Measurements from ENCODE around the gene ADAMTS14.

Gene ADAMTS14

DNA sequence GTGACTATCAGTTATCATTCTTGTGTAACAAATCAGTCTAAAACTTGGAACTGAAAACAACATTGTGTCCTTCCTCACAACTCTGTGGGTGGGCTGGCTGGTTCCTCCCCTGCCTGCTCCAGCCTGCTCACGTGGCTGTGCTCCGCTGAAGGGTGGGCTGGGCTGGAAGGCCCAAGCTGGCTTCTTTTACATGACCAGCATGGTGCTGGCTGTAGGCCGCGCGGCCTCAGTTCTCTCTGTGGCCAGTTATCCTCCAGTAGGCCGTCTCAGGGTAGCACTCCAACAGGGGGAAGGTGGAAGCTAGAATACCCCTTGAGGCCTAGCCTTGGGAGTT is 11.3 kb downstream of the ADAMTS14 start:
- Histone ChIP-seq H3K9ac (no peak overlapping the region), H3K4me2 (no peak overlapping the region), H3K4me3 (no peak overlapping the region), H3K27ac (no peak overlapping the region), H3K36me3 (no peaks in the 10 kb centered on the region), H3K27me3 (no peaks in the 10 kb centered on the region), H3K9me3 (no peaks in the 10 kb centered on the region), H4K20me1 (no peaks in the 10 kb centered on the region), H3K4me1 (peaks cover 25% of the 10 kb centered on the region)
- TF ChIP-seq Cebpa-rat (IDR thresholded peaks at IDR 0.05) = no peak

DNA sequence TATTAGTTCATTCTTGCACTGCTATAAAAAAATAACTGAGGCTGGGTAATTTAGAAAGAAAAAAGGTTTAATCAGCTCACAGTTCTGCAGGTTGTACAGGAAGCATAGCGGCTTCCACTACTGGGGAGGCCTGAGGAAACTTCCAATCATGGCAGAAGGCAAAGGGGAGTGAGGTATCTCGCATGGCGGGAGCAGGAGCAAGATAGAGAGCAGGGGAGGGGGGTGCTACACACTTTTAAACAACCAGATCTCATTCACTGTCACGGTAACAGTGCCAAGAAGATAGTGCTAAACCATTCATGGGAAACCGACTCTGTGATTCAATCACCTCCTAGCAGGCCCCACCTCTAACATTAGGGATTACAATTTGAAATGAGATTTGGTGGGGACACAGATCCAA is 11.6 kb downstream of the ADAMTS14 start:
- Histone ChIP-seq H4K20me1 (no peaks in the 10 kb centered on the region), H3K9me3 (no peaks in the 10 kb centered on the region), H3K27me3 (no peaks in the 10 kb centered on the region), H3K4me1 (peaks cover 24% of the 10 kb centered on the region), H3K36me3 (no peaks in the 10 kb centered on the region), H3K27ac (no peak overlapping the region), H3K4me3 (no peak overlapping the region), H3K9ac (no peak overlapping the region), H3K4me2 (no peak overlapping the region)
- no peak for TF ChIP-seq Cebpa-rat (IDR thresholded peaks at IDR 0.05)

DNA sequence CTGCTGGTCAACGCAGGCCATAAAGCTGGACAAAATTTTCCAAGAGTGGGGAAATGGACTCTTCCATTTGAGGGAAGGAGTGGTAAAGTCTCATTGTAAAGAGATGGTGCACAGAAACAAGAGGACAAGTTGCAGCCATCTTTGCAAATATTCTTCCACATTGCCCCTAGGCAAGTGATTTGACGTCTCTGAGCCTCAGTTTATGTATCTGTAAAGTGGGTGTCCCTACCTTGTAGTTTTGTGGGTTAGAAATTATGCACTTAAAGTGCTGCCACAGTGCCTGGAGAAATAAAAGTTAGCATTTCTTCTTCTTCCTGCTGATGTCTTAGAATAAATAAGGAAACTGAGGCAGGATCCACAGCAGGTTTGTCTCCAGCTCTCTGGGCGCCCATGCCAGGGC is 12.1 kb downstream of the ADAMTS14 start:
- H3K27me3 ChIP-seq = no peaks in the 10 kb centered on the region
- TF ChIP-seq Cebpa-rat (IDR thresholded peaks at IDR 0.05) = no peak
- no peaks in the 10 kb centered on the region for H3K9me3 ChIP-seq
- H3K4me1 ChIP-seq = peaks cover 20% of the 10 kb centered on the region
- H3K9ac ChIP-seq = no peak overlapping the region
- no peak overlapping the region for H3K27ac ChIP-seq
- no peak overlapping the region for H3K4me2 ChIP-seq
- no peaks in the 10 kb centered on the region for H3K36me3 ChIP-seq
- no peak overlapping the region for H3K4me3 ChIP-seq
- no peaks in the 10 kb centered on the region for H4K20me1 ChIP-seq

DNA sequence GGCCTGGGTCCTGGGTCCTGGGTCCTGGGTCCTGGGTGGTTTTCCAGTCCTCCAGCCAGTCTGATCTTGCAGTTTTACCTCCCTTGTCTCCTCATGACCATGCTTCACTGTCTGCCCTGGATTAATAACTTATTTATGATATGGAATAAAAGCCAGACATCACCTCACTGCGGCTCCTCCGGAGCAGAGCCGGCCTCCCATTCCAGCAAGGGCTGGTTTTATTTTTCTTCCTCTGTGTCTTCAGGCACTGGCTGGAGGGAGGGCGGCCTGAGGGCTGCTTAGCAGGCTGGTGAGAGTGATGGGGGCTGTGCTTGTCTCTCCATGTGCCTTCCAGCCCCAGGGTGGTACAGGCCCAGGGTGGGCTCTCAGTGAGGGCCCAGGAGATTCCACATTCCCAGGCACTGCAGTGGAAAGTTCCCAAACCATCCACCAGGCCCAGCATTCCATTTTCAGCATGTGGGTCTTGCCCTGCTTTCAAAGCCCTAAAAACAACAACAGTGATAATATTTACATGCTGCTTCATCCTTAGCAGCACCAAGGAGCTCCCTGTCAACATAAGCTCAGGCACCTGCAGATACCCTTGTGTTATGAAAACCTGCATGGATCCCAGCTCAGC is 12.6 kb downstream of the ADAMTS14 start:
- no peak for TF ChIP-seq Cebpa-rat (IDR thresholded peaks at IDR 0.05)
- H4K20me1 ChIP-seq = no peaks in the 10 kb centered on the region
- peaks cover 17% of the 10 kb centered on the region for H3K4me1 ChIP-seq
- H3K36me3 ChIP-seq = no peaks in the 10 kb centered on the region
- H3K9me3 ChIP-seq = no peaks in the 10 kb centered on the region
- no peak overlapping the region for H3K4me3 ChIP-seq
- no peak overlapping the region for H3K9ac ChIP-seq
- H3K27ac ChIP-seq = no peak overlapping the region
- no peak overlapping the region for H3K4me2 ChIP-seq
- H3K27me3 ChIP-seq = no peaks in the 10 kb centered on the region

DNA sequence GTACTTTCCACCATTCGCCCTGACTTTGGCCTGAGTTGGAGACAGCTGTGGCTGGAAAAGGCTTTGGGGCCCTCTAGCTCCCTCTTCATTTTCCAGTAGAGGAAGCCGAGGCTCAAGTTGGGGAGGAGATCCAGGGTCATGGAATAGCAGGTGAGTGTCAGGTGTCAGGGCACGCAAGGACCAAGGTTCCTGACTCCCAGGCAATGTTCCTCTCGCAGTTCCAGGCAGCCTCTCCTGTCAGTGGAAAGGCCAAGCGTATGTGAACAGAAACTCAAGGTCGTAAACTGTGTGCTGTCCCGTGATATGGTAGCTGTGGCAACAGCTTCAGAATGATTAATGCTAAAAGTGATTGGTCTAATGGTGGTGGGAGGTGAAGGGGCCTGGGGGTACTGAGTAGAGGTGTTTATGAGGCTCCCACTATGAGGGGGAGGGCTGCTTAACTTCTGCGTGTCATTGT is 13.2 kb downstream of the ADAMTS14 start:
- Histone ChIP-seq H3K4me3 (no peak overlapping the region), H3K27me3 (no peaks in the 10 kb centered on the region), H3K9me3 (no peaks in the 10 kb centered on the region), H3K4me1 (peaks cover 17% of the 10 kb centered on the region), H3K4me2 (no peak overlapping the region), H3K27ac (no peak overlapping the region), H3K9ac (no peak overlapping the region), H3K36me3 (no peaks in the 10 kb centered on the region), H4K20me1 (no peaks in the 10 kb centered on the region)
- no peak for TF ChIP-seq Cebpa-rat (IDR thresholded peaks at IDR 0.05)

DNA sequence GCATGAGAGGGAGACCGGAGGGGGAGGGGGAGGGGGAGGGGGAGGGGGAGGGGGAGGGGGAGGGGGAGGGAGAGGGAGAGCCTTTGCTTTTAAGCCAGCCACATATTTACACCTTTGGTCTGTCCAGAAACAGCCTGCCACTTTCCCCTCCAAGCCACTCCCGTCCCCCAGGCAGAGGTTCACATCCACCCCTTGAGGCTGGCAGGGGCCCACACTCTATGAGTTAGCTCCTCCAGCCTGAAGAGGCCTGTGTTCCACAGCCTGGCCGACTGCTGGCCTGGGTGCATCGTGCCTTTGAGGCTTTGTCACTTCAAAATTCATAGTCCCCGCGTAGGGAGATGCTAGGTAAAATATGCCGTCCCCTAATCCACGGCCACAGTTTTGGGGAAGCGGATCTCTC is 16.5 kb downstream of the ADAMTS14 start:
- TF ChIP-seq Cebpa-rat (IDR thresholded peaks at IDR 0.05) = no peak
- H3K4me2 ChIP-seq = no peak overlapping the region
- H3K9ac ChIP-seq = no peak overlapping the region
- no peaks in the 10 kb centered on the region for H3K9me3 ChIP-seq
- H3K36me3 ChIP-seq = no peaks in the 10 kb centered on the region
- H4K20me1 ChIP-seq = no peaks in the 10 kb centered on the region
- H3K4me3 ChIP-seq = no peak overlapping the region
- H3K27ac ChIP-seq = no peak overlapping the region
- no peaks in the 10 kb centered on the region for H3K4me1 ChIP-seq
- no peaks in the 10 kb centered on the region for H3K27me3 ChIP-seq

DNA sequence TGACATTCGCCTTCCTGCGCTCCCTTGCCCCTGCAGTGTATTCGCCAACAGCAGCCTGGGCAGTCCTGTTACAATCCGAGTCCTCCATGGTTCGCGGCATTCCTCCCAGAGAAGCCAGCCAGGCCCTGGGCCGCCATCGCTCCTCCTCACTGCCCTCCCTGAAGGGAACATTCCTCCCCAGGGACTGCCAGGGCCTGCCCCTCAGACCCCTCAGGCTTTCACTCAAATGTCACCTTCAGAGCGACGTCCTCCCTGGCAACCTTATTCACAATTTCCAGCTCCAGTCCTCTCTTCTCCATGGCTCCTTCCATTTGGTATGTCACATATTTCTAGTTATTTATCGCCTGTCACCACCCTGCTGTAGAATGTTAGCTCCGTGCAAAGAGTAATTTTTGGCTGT is 17.4 kb downstream of the ADAMTS14 start:
- Histone ChIP-seq H3K9ac (no peak overlapping the region), H3K4me1 (no peaks in the 10 kb centered on the region), H3K36me3 (no peaks in the 10 kb centered on the region), H3K27me3 (no peaks in the 10 kb centered on the region), H3K27ac (no peak overlapping the region), H3K4me2 (no peak overlapping the region), H3K4me3 (no peak overlapping the region), H3K9me3 (no peaks in the 10 kb centered on the region), H4K20me1 (no peaks in the 10 kb centered on the region)
- TF ChIP-seq Cebpa-rat (IDR thresholded peaks at IDR 0.05) = no peak

DNA sequence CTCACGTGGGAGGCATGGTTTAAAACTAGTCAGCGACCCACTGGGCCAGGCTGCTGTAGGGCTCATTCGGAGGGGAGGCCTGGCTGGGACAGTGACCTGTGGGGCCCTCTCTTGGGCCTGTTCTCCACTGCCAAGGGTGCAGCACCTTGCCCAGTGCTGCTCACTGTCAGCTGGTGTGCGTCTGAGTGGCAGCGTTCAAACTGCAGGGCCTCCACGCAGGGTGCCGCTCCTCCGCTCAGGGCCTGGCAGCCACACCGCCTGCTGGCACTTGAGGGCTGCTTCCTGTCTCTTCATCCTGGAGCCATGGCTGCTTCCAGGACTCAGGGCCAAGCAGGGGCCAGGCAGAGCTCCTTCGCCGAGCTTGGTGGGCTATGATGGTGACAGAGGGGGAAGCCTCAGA is 18.3 kb downstream of the ADAMTS14 start:
- H3K36me3 ChIP-seq = no peaks in the 10 kb centered on the region
- H3K4me2 ChIP-seq = no peak overlapping the region
- TF ChIP-seq Cebpa-rat (IDR thresholded peaks at IDR 0.05) = no peak
- H3K27ac ChIP-seq = no peak overlapping the region
- H3K4me3 ChIP-seq = no peak overlapping the region
- no peaks in the 10 kb centered on the region for H3K9me3 ChIP-seq
- H3K27me3 ChIP-seq = no peaks in the 10 kb centered on the region
- no peak overlapping the region for H3K9ac ChIP-seq
- no peaks in the 10 kb centered on the region for H3K4me1 ChIP-seq
- no peaks in the 10 kb centered on the region for H4K20me1 ChIP-seq

DNA sequence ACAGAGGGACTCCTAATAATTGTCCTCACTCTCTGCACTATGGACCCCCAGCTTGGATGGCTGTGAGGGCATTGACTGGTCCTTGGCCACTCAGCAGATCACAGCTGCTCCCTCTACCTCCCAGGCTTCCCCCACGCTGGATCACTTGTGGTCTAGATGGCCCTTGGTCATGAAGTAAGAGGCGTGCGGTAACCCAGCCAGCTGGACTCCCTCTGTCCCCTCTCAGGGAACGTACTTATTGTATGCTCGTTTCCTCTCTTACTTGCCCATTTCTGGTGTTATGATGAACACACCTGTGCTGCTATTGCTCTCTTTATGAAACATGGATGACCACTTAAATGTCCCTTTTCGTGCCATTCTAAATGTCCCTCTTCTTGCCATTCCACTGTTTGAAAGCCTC is 19.3 kb downstream of the ADAMTS14 start:
- Histone ChIP-seq H3K4me2 (no peak overlapping the region), H4K20me1 (no peaks in the 10 kb centered on the region), H3K9me3 (no peaks in the 10 kb centered on the region), H3K4me1 (no peaks in the 10 kb centered on the region), H3K4me3 (no peak overlapping the region), H3K9ac (no peak overlapping the region), H3K27me3 (no peaks in the 10 kb centered on the region), H3K36me3 (no peaks in the 10 kb centered on the region), H3K27ac (no peak overlapping the region)
- no peak for TF ChIP-seq Cebpa-rat (IDR thresholded peaks at IDR 0.05)

DNA sequence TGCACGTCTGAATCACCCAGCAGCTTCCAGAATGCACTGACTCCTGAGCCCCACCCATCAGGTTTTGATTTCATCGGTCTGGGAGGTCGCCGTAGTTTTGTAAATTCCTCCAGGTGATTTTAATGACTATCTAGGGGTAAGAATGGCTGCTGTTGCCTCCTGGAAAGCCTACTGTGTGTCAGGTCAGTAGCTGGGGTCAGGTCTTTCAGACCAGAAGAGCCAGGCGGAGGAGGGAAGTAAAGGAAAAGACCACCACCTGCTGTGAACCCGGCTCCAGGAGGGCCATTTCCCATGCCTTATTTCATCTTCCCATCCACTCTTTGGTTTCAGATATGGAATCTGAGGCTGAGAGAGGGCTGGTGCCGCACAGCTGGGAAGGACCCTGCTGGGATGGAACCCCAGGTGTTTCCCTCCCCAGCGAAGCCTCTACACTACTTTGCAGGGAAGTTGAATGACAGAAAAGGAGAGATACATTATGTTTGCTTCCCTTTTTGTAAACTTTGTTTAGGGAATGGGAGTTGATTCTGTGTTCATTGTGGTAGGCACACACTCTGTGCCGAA is 19.8 kb downstream of the ADAMTS14 start:
- H3K36me3 ChIP-seq = no peaks in the 10 kb centered on the region
- no peak overlapping the region for H3K27ac ChIP-seq
- H3K4me2 ChIP-seq = no peak overlapping the region
- no peak overlapping the region for H3K4me3 ChIP-seq
- no peaks in the 10 kb centered on the region for H3K9me3 ChIP-seq
- no peaks in the 10 kb centered on the region for H3K27me3 ChIP-seq
- H4K20me1 ChIP-seq = no peaks in the 10 kb centered on the region
- no peaks in the 10 kb centered on the region for H3K4me1 ChIP-seq
- no peak for TF ChIP-seq Cebpa-rat (IDR thresholded peaks at IDR 0.05)
- H3K9ac ChIP-seq = no peak overlapping the region
